ENCODE results near the gene TMEM135.
"Not testable (repeated sequence)": the region's sequence is repeated elsewhere in the genome, so short reads cannot be mapped to it uniquely, and the experiment has no call there.

TMEM135 gene

DNA sequence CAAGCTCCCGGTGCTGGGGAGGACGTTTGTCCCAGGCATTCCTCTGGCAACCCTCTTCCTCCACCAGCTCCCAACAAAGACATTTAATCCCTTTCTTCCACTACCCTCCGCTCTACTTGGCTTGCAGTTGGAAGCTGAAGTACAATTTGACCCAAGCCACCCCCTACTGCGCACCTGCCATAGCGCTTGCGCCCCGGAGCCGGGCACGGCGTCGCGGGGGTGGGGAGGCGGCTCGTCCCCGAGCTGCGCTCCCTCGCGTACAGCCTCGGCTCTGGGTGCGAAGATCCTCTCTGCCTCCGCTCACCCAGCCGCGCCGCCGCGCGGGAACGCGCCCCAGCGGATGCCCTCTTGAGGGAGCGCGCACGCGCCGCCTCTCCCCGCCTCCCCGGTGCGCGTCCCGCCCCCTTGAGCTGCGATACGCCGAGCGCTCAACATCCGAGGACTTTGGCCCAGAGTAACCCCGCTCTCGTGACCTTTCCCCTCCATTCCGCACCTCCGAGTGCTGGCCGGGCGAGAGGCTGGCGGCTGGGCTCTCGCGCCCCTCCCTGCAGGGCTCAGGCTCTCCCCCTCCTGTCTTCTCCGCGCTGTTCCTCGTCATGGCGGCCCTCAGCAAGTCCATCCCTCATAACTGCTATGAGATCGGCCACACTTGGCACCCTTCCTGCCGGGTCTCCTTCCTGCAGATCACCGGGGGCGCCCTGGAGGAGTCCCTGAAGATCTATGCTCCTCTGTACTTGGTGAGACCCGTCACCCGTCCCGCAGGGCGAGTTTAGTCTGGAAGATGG is at the start of gene TMEM135:
Gene TMEM135, plus strand, starts transcription at position 485 of the 785 bp plus-strand sequence. Its CDS starts 112 bp downstream, at position 597.
- TF ChIP-seq, protein P1, sequence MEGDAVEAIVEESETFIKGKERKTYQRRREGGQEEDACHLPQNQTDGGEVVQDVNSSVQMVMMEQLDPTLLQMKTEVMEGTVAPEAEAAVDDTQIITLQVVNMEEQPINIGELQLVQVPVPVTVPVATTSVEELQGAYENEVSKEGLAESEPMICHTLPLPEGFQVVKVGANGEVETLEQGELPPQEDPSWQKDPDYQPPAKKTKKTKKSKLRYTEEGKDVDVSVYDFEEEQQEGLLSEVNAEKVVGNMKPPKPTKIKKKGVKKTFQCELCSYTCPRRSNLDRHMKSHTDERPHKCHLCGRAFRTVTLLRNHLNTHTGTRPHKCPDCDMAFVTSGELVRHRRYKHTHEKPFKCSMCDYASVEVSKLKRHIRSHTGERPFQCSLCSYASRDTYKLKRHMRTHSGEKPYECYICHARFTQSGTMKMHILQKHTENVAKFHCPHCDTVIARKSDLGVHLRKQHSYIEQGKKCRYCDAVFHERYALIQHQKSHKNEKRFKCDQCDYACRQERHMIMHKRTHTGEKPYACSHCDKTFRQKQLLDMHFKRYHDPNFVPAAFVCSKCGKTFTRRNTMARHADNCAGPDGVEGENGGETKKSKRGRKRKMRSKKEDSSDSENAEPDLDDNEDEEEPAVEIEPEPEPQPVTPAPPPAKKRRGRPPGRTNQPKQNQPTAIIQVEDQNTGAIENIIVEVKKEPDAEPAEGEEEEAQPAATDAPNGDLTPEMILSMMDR (IDR thresholded peaks at IDR 0.05; ENCODE audit: low read length, missing control alignments), result no peak
- peak within 1 kb of the TSS; percentile 98 for H3K4me3 ChIP-seq (replicated peaks; ENCODE audit: low read depth, low read length)
- peak; percentile 93 for DNase-seq (ENCODE audit: low read depth)

DNA sequence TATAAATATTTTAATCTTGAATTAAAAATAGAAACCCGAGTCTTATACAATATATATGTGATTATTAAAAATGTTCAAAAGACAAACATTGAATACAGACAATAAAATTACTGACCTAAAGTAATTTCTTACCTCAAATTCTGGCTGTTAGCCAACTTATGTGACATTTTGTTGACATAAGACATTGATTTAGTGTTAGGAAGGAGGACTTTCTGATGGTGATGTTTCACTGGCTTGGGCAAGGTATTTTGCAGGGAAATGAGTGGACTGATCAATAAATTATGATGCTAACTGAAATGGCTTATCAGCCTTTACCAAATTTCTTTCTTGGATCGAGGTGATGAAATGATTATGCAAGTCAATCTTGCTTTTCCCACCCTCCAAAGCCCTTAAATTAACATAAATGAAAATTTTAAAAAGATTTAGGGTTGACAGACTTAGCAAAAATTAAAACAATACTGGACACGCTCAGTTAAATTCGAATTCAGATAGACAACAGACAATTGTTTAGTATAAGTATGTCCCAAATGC is 49.3 kb upstream of the TMEM135 start:
- TF ChIP-seq, protein P1 (IDR thresholded peaks at IDR 0.05; ENCODE audit: low read length, missing control alignments), result no peak
- H3K4me3 ChIP-seq (replicated peaks; ENCODE audit: low read depth, low read length), result no peak overlapping the region
- DNase-seq (ENCODE audit: low read depth), result no peak

DNA sequence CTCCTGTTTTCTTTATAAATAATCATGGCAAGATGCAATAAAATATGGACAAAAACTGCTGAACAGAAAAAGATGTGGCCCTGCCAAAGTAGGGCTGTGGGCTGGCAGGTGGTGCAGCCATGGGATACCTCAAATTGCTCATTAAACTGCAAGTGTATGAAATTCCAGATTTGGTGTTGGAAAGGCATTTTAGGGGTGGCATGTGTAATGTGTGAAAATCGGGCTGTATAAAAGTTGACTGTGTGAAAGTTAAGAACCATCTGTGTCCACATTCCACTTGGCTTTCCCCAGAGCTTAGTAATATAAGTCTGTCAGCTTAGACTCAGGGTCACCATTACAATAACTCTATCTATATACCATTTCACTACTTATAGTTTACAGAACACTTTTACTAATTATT is 47.7 kb upstream of the TMEM135 start:
- DNase-seq (ENCODE audit: low read depth), result no peak
- TF ChIP-seq, protein P1 (IDR thresholded peaks at IDR 0.05; ENCODE audit: low read length, missing control alignments), result no peak
- no peak overlapping the region for H3K4me3 ChIP-seq (replicated peaks; ENCODE audit: low read depth, low read length)

DNA sequence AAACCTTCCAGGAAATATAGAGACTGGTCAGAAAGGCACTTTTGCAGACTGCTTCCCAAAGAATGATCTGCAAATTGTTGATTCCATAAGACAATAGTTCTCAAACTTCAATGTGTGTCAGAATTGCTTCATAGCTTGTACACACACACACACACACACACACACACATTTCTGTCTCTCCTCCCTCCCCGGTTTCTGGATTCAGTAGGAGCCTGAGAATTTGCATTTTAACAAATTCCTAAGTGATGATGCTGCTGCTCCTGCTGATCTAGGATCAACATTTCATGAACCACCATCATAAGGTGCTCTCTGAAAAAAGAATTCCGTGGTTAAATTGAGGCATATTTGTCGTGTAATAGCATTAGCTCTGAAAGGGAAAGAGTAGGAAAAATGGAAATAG is 47.2 kb upstream of the TMEM135 start:
- no peak overlapping the region for H3K4me3 ChIP-seq (replicated peaks; ENCODE audit: low read depth, low read length)
- TF ChIP-seq, protein P1 (IDR thresholded peaks at IDR 0.05; ENCODE audit: low read length, missing control alignments), result no peak
- peak; percentile 70 for DNase-seq (ENCODE audit: low read depth)

DNA sequence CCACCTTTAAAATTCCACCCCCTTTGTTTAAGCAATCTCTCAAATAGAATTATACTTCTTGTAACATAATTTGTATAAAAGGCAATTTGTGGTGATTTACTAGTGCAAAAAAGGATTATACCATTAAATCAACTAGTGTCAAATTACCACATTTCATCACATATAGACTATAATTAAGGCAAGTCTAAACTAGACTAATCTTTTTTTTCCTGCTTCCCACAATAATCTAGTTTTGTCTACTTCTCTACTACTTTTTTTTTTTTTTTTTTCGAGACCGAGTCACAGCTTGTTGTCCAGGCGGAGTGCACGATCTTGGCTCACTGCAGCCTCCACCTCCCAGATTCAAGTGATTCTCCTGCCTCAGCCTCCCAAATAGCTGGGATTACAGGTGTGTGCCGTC is 46.4 kb upstream of the TMEM135 start:
- TF ChIP-seq, protein P1 (IDR thresholded peaks at IDR 0.05; ENCODE audit: low read length, missing control alignments), result no peak
- no peak for DNase-seq (ENCODE audit: low read depth)
- H3K4me3 ChIP-seq (replicated peaks; ENCODE audit: low read depth, low read length), result no peak overlapping the region

DNA sequence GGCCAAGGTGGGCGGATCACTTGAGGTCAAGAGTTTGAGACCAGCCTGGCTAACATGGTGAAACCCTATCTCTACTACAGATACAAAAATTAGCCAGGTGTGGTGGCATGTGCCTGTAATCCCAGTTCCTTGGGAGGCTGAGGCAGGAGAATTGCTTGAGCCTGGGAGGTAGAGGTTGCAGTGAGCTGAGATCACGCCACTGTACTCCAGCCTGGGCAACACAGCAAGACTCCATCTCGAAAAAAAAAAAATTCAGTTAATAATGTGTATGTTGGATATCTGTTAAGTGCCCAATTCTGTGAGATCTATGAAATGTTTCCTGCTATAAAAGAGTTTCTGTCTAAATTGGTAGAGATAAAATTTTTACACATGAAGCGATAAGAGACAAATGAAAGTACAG is 45.4 kb upstream of the TMEM135 start:
- DNase-seq (ENCODE audit: low read depth); H3K4me3 ChIP-seq (replicated peaks; ENCODE audit: low read depth, low read length): not testable (repeated sequence)

DNA sequence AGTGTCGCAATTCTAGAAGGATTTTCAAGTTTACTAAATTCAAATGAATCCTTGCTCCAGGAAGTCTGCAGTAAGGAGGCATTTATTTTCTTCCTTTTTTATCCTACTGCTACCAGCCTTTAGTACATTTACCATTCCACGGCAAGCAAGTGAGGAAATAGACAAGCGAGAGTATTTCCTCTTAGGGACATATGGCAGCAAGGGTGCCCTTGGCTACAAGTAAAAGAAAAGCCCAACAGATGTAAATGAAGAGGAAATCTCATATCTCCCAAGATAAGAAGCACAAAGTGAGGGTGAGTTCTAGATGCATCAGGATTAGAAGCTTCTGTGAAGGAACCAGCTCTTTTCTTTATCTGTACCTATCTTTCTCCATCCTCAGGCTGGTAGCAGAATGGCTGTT is 44.7 kb upstream of the TMEM135 start:
- TF ChIP-seq, protein P1 (IDR thresholded peaks at IDR 0.05; ENCODE audit: low read length, missing control alignments), result no peak
- H3K4me3 ChIP-seq (replicated peaks; ENCODE audit: low read depth, low read length), result no peak overlapping the region
- DNase-seq (ENCODE audit: low read depth), result no peak
